MM.1S (cell line): ENCODE results near the gene NCLN.

ENCODE experiments used
- EZH2 ChIP-seq: fragments of 300-600 bp; sonication (generic); optimal IDR thresholded peaks from 2 replicates; pipeline ENCODE3; 2017; ENCODE audit warnings: low read depth, mild to moderate bottlenecking, antibody characterized with exemption, low read length, mixed read lengths
- EZH2phosphoT487 ChIP-seq: fragments of 300-600 bp; sonication (generic); IDR thresholded peaks from 2 replicates; pipeline ENCODE4 v1.6.1; 2018; ENCODE audit warnings: antibody characterized with exemption, low read length
- TF ChIP-seq, protein P1 (sequence below): fragments of 300-600 bp; sonication (generic); IDR thresholded peaks from 2 replicates; pipeline ENCODE4 v1.5.1; 2016; ENCODE audit warnings: antibody characterized with exemption, low read length, mixed read lengths

- TF ChIP-seq, protein P1, sequence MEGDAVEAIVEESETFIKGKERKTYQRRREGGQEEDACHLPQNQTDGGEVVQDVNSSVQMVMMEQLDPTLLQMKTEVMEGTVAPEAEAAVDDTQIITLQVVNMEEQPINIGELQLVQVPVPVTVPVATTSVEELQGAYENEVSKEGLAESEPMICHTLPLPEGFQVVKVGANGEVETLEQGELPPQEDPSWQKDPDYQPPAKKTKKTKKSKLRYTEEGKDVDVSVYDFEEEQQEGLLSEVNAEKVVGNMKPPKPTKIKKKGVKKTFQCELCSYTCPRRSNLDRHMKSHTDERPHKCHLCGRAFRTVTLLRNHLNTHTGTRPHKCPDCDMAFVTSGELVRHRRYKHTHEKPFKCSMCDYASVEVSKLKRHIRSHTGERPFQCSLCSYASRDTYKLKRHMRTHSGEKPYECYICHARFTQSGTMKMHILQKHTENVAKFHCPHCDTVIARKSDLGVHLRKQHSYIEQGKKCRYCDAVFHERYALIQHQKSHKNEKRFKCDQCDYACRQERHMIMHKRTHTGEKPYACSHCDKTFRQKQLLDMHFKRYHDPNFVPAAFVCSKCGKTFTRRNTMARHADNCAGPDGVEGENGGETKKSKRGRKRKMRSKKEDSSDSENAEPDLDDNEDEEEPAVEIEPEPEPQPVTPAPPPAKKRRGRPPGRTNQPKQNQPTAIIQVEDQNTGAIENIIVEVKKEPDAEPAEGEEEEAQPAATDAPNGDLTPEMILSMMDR = no peak
- TF ChIP-seq EZH2 (no peak), EZH2phosphoT487 (no peak)
Measured at GRCh38 chr19:3216874-3217273, 31.1 kb downstream of the NCLN start.
